HCT116 (cell line): ENCODE data around the gene SMIM41.

Experiments
- CEBPB ChIP-seq: IDR thresholded peaks from 2 replicates; pipeline ENCODE4 v1.6.1; 2012; ENCODE audit warnings: low read depth
- CTCF ChIP-seq, 3 experiments: fragments of 200-600 bp in 1 of 3; sonication (generic) in 1 of 3; IDR thresholded peaks in 2 of 3; conservative IDR thresholded peaks in 1 of 3; 2 replicates each; pipeline ENCODE4 v1.5.1; 2012 to 2017; ENCODE audit warnings: low read depth in 2 of 3, low read length in 2 of 3, antibody characterized with exemption in 1 of 3, borderline replicate concordance in 1 of 3, control low read depth in 1 of 3, mild to moderate bottlenecking in 1 of 3, mixed read lengths in 1 of 3, mixed run types in 1 of 3, moderate library complexity in 1 of 3; ENCODE audit not compliant: insufficient read depth in 1 of 3
- EGR1 ChIP-seq: IDR thresholded peaks from 2 replicates; pipeline ENCODE4 v1.6.1; 2012; ENCODE audit warnings: low read depth
- EZH2 ChIP-seq: fragments of 200-600 bp; sonication (generic); IDR thresholded peaks from 2 replicates; pipeline ENCODE4 v1.6.1; 2017; ENCODE audit warnings: antibody characterized with exemption, mixed run types
- EZH2phosphoT487 ChIP-seq: fragments of 200-600 bp; IDR thresholded peaks from 2 replicates; pipeline ENCODE4 v1.6.1; 2018; ENCODE audit warnings: antibody characterized with exemption, borderline replicate concordance
- FOSL1 ChIP-seq: IDR thresholded peaks from 2 replicates; pipeline ENCODE4 v1.6.1; 2012; ENCODE audit warnings: low read depth
- POLR2A ChIP-seq: IDR thresholded peaks from 2 replicates; pipeline ENCODE4 v1.7.0; 2011; ENCODE audit warnings: borderline replicate concordance; ENCODE audit not compliant: insufficient read depth, insufficient read length; ENCODE audit errors: extremely low read depth
- REST ChIP-seq: IDR thresholded peaks from 2 replicates; pipeline ENCODE4 v1.6.1; 2012; ENCODE audit warnings: low read depth
- YY1 ChIP-seq: IDR thresholded peaks from 2 replicates; pipeline ENCODE4 v1.6.1; 2011; ENCODE audit warnings: low read length, low read depth, moderate library complexity, mild to moderate bottlenecking; ENCODE audit not compliant: insufficient replicate concordance; ENCODE audit errors: extremely low read depth
- ZNF274 ChIP-seq: fragments of 200-500 bp; sonication (Bioruptor generic); IDR thresholded peaks from 2 replicates; pipeline ENCODE4 v1.6.1; 2014; ENCODE audit warnings: mild to moderate bottlenecking, low read depth, low read length, inconsistent platforms
- TF ChIP-seq, protein P1 (sequence below): IDR thresholded peaks from 2 replicates; pipeline ENCODE4 v1.6.1; 2012

- TF ChIP-seq CTCF (IDR thresholded peaks at IDR 0.05 in 2 of 3, conservative IDR thresholded peaks at IDR 0.05 in 1 of 3; ENCODE audit: borderline replicate concordance in 1 of 3, insufficient read depth in 1 of 3, low read depth in 2 of 3, low read length in 2 of 3): no peak
- no peak for TF ChIP-seq REST
- no peak for TF ChIP-seq CEBPB
- no peak for TF ChIP-seq EZH2phosphoT487
- TF ChIP-seq, protein P1, sequence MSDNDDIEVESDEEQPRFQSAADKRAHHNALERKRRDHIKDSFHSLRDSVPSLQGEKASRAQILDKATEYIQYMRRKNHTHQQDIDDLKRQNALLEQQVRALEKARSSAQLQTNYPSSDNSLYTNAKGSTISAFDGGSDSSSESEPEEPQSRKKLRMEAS: no peak
- TF ChIP-seq EZH2: no peak
- TF ChIP-seq FOSL1: no peak
- no peak for TF ChIP-seq YY1
- TF ChIP-seq EGR1: no peak
- no peak for TF ChIP-seq ZNF274
- no peak for TF ChIP-seq POLR2A
Observed at GRCh38 chr12:52151153-52151836, 71.8 kb downstream of the SMIM41 start.
